WERI-Rb-1 (cell line): ENCODE measurements around the gene GPC3.

Experiments
- DNase-seq: peaks from one replicate; pipeline ENCODE4 v3.0.0-alpha.2; 2020
- H3K27ac ChIP-seq: fragments of 250-450 bp; sonication (Bioruptor Pico); 2 replicates; pipeline ENCODE4 v1.5.1; 2020; ENCODE audit warnings: mild to moderate bottlenecking, moderate library complexity
- H3K27me3 ChIP-seq: fragments of 250-450 bp; sonication (Bioruptor Pico); 2 replicates; pipeline ENCODE4 v1.5.1; 2021; ENCODE audit warnings: mild to moderate bottlenecking, low read depth, moderate library complexity; ENCODE audit not compliant: insufficient read depth, severe bottlenecking
- H3K36me3 ChIP-seq: fragments of 250-450 bp; sonication (Bioruptor Pico); 2 replicates; pipeline ENCODE4 v1.5.1; 2020; ENCODE audit warnings: mild to moderate bottlenecking, moderate library complexity
- H3K4me3 ChIP-seq: 2 replicates; pipeline ENCODE4 v1.5.1; 2011; ENCODE audit warnings: low read depth, mild to moderate bottlenecking, control low read depth, low read length
- H3K9me3 ChIP-seq: fragments of 250-450 bp; sonication (Bioruptor Pico); 2 replicates; pipeline ENCODE4 v1.5.1; 2021; ENCODE audit warnings: mild to moderate bottlenecking, moderate library complexity; ENCODE audit not compliant: severe bottlenecking
- CTCF ChIP-seq: IDR thresholded peaks from 2 replicates; pipeline ENCODE4 v1.5.1; 2011; ENCODE audit warnings: low read depth, mild to moderate bottlenecking, control low read depth, inconsistent platforms, low read length

GPC3 gene

GRCh38 chrX:133580625-133581024 is 404.8 kb downstream of the GPC3 start:
- Histone ChIP-seq H3K36me3 (no peaks in the 10 kb centered on the region), H3K9me3 (no peaks in the 10 kb centered on the region), H3K27me3 (peaks cover 28% of the 10 kb centered on the region), H3K27ac (no peak overlapping the region), H3K4me3 (no peak overlapping the region)
- no peak for DNase-seq
- no peak for TF ChIP-seq CTCF

- TF ChIP-seq CTCF, result no peak
These were observed 405.8 kb downstream of the GPC3 start for GRCh38 chrX:133579631-133580030.

GRCh38 chrX:133576876-133577275 is 408.5 kb downstream of the GPC3 start:
- H3K36me3 ChIP-seq, result no peaks in the 10 kb centered on the region
- H3K4me3 ChIP-seq, result no peak overlapping the region
- no peak for DNase-seq
- TF ChIP-seq CTCF, result no peak
- no peaks in the 10 kb centered on the region for H3K9me3 ChIP-seq
- no peak overlapping the region for H3K27ac ChIP-seq
- H3K27me3 ChIP-seq, result peaks cover 27% of the 10 kb centered on the region

More at GRCh38 chrX:133579631-133580030, 405.8 kb downstream of the GPC3 start:
- no peaks in the 10 kb centered on the region for H3K9me3 ChIP-seq
- no peak for DNase-seq
- peaks cover 31% of the 10 kb centered on the region for H3K27me3 ChIP-seq
- H3K4me3 ChIP-seq, result no peak overlapping the region
- H3K27ac ChIP-seq, result no peak overlapping the region
- H3K36me3 ChIP-seq, result no peaks in the 10 kb centered on the region

GRCh38 chrX:133575501-133576136 is 409.8 kb downstream of the GPC3 start:
- Histone ChIP-seq H3K9me3 (no peaks in the 10 kb centered on the region), H3K27me3 (peaks cover 30% of the 10 kb centered on the region), H3K27ac (no peak overlapping the region), H3K4me3 (no peak overlapping the region), H3K36me3 (no peaks in the 10 kb centered on the region)
- no peak for TF ChIP-seq CTCF
- no peak for DNase-seq

- Histone ChIP-seq H3K27me3 (peaks cover 36% of the 10 kb centered on the region), H3K36me3 (no peaks in the 10 kb centered on the region)
These were observed 410.7 kb downstream of the GPC3 start for GRCh38 chrX:133574716-133575115.

More at GRCh38 chrX:133574716-133575115, 410.7 kb downstream of the GPC3 start:
- no peak overlapping the region for H3K4me3 ChIP-seq
- H3K27ac ChIP-seq, result no peak overlapping the region
- no peak for TF ChIP-seq CTCF
- DNase-seq, result no peak
- no peaks in the 10 kb centered on the region for H3K9me3 ChIP-seq
